AG04450 (cell line): Measurements from ENCODE around the gene CBLN1. TPM values are rescaled to one million over a fixed set of nuclear protein-coding genes. Genes with fewer than 3 reads are reported as not detected.

Experiments
- CTCF ChIA-PET: fragments of 300-600, 350-600 bp; formaldehyde crosslinking; extraction: SDS; loops from one replicate; lab custom pipeline; 2022; ENCODE audit warnings: antibody characterized with exemption, inconsistent platforms; lab: Charles Lee
- POLR2A ChIA-PET: fragments of 350-600 bp; formaldehyde crosslinking; extraction: SDS; loops from one replicate; lab custom pipeline; 2021; ENCODE audit warnings: antibody characterized with exemption, inconsistent platforms; lab: Yijun Ruan, JAX
- DNase-seq: peaks from one replicate; pipeline ENCODE4 v3.0.0-alpha.2; 2011; ENCODE audit warnings: low read depth, low spot score
- H3K27ac ChIP-seq: one replicate; pipeline ENCODE4 v1.5.1; 2012; ENCODE audit warnings: low read depth, low read length, control low read depth
- H3K27me3 ChIP-seq: one replicate; pipeline ENCODE4 v1.6.0; 2012; ENCODE audit warnings: low read length; ENCODE audit not compliant: control insufficient read depth, insufficient read depth
- H3K4me3 ChIP-seq: 2 replicates; pipeline ENCODE4 v1.5.1; 2011; ENCODE audit warnings: mild to moderate bottlenecking, low read depth, low read length, control low read depth
- H3K9me3 ChIP-seq: 2 replicates; pipeline ENCODE4 v1.5.1; 2012; ENCODE audit warnings: low read length; ENCODE audit not compliant: control insufficient read depth, insufficient read depth
- polyA plus RNA-seq: library from polyadenylated mRNA; depleted of rRNA; stranded (reverse); fragments of >200 nt; gene quantifications from 2 replicates; pipeline ENCODE4 v1.2.3, GENCODE V29; 2011
- TF ChIP-seq, protein P1 (sequence below): IDR thresholded peaks from 2 replicates; pipeline ENCODE4 v1.5.1; 2011; ENCODE audit warnings: low read depth, low read length, control low read depth, inconsistent platforms

CBLN1 gene
- polyA plus RNA-seq, 1 experiment: not detected

DNA sequence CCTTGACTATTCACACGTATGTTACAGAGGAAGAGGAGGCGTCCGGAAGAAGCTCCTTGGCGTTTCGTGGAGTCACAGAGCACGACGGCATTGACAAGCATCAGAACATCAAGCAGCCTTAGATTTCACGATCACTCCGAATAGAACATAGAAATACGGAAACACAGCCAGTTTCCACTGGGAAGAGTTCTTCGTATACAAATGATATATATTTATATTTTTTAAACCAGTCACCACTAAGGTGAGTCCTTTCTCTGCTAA is 3.1 kb downstream of the CBLN1 start:
- no peak overlapping the region for H3K4me3 ChIP-seq
- H3K27me3 ChIP-seq: peaks cover 67% of the 10 kb centered on the region
- CTCF ChIA-PET: no interaction called here
- H3K9me3 ChIP-seq: peaks cover 10% of the 10 kb centered on the region; the same call in 1 of the 2 replicates
- no peak for DNase-seq
- POLR2A ChIA-PET: no interaction called here
- TF ChIP-seq, protein P1, sequence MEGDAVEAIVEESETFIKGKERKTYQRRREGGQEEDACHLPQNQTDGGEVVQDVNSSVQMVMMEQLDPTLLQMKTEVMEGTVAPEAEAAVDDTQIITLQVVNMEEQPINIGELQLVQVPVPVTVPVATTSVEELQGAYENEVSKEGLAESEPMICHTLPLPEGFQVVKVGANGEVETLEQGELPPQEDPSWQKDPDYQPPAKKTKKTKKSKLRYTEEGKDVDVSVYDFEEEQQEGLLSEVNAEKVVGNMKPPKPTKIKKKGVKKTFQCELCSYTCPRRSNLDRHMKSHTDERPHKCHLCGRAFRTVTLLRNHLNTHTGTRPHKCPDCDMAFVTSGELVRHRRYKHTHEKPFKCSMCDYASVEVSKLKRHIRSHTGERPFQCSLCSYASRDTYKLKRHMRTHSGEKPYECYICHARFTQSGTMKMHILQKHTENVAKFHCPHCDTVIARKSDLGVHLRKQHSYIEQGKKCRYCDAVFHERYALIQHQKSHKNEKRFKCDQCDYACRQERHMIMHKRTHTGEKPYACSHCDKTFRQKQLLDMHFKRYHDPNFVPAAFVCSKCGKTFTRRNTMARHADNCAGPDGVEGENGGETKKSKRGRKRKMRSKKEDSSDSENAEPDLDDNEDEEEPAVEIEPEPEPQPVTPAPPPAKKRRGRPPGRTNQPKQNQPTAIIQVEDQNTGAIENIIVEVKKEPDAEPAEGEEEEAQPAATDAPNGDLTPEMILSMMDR: no peak
- H3K27ac ChIP-seq: no peak overlapping the region

DNA sequence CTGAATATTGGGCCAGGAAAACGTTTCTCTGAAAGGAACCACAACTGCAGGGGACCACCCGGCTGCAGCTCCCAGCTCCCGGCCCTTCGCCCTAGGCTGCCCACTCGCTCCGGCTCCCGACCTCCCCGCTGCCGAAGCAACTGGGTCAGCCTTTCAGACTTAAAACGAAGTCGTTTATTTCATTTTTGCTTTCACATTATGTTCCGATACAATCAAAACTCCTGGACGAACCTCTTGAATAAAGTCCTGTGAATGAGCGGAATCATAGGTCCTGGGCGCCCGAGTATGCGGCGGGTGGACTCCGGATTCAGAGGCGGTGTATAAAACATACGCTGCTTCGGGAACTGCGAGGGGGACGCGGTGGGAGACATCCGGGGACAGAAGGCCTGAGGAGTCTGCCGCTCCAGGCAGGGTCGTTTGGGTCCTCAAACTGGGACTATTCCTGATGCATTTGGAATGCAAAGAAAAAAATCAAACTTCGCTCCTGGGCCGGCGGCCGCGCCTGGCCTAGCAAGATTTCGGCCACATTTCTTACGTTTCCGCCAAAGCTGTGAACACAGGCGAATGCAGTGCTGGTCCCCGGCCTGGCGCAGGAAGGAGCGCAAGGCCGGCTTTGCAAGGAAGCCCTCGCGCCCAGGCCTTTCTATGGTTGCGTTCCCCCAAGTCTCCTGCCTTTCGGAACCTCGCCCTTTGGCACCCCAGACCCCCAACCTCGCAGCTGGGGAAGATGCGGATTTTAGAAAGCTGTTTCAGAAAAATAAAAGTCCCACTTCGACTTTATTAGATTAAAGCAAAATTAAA is 3.7 kb downstream of the CBLN1 start:
- peaks cover 61% of the 10 kb centered on the region for H3K27me3 ChIP-seq

DNA sequence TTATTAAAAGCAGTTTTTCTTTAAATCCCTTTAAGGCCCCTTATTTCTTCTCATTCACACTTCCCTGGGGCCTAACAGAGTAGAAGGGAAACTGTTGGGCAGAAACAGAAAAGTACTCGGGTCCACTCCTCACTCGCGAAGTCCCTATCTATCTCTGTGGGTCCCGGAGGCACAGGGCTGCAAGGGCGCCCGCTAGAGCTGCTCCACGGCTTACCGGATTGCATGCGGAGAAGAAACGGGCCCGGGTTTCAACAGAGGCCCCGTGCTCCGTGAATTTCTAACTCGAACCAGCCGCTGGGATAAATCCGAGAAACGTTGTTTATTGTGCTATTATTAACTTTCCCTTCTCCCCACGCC is 4.3 kb downstream of the CBLN1 start:
- ChIA-PET POLR2A (no interaction called here), CTCF (no interaction called here)
- Histone ChIP-seq H3K27ac (no peak overlapping the region), H3K4me3 (no peak overlapping the region), H3K9me3 (peaks cover 10% of the 10 kb centered on the region; the same call in 1 of the 2 replicates), H3K27me3 (peaks cover 56% of the 10 kb centered on the region)
- TF ChIP-seq, protein P1: no peak
- DNase-seq: no peak

More for the DNA sequence above, 3.7 kb downstream of the CBLN1 start:
- no peak for DNase-seq
- ChIA-PET POLR2A (no interaction called here), CTCF (no interaction called here)
- H3K9me3 ChIP-seq: peaks cover 10% of the 10 kb centered on the region; the same call in 1 of the 2 replicates
- H3K4me3 ChIP-seq: no peak overlapping the region
- no peak overlapping the region for H3K27ac ChIP-seq
- TF ChIP-seq, protein P1: no peak

DNA sequence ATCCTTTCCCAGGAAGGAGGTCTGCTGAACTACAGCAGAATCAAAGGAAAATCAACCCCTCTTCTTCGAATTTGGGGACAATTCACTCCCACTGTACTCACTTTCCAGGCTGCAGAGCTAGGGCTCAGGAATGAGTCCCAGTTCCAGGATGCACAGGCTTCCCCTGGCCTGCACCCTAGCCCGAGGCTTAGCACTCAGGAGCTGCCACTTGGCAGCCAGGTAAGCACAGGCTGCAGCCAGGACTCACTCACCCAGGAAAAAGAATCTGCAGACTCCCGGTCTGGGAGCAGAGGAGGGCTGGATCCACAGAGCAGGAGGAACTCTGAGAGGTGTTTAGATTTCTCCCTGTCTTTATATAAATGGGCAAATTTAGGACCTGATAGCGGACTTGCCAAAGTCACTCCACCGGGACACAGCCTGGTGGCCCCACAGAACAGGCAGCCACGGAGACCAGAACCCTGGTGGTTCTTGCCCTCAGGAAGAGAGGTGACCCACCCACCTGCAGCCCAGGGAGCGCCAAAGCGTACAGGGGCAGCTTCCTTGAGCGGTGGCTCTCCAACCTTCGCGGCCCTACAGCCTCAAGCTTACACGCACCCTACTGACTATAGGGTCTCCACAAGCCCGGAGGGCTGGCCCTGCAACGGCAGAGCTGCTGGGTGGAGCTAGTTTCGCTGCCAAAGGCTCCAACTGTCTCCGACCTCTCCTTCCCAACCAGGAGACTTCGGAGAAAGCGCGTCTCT is 4.8 kb downstream of the CBLN1 start:
- POLR2A ChIA-PET: no interaction called here

DNA sequence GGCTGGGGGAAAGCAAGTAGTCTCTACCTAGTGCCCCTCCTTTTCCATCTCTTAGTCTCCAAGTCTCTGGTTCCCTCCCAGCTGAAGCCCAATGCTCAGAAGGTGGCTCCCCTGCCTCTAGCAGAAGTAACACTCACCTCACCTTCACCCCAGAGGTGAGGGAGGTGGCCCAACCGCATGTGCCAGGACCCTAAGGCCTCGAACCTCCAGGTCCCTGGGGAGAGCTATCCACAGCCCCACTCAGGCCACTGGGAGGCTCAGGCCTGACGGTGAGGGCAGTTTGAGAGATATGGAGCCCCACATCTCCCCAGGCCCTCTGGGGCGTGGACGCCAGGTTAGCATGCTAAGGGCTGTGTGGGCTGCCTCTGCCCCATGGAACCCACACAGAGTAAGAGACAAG is 5.8 kb downstream of the CBLN1 start:
- Histone ChIP-seq H3K27ac (no peak overlapping the region), H3K27me3 (peaks cover 52% of the 10 kb centered on the region), H3K4me3 (no peak overlapping the region), H3K9me3 (peaks cover 6% of the 10 kb centered on the region; the same call in 1 of the 2 replicates)
- DNase-seq: no peak
- POLR2A ChIA-PET: no interaction called here
- TF ChIP-seq, protein P1: no peak
- CTCF ChIA-PET: no interaction called here

More for the DNA sequence above, 4.8 kb downstream of the CBLN1 start:
- Histone ChIP-seq H3K27me3 (peaks cover 56% of the 10 kb centered on the region), H3K9me3 (peaks cover 10% of the 10 kb centered on the region; the same call in 1 of the 2 replicates), H3K4me3 (no peak overlapping the region), H3K27ac (no peak overlapping the region)
- DNase-seq: no peak
- TF ChIP-seq, protein P1: no peak
- CTCF ChIA-PET: no interaction called here
